ENCODE results near the gene DBNL.

The DBNL gene

GRCh38 chr7:44100458-44101302, 56.2 kb downstream of the DBNL start:
- no peak for DNase-seq

GRCh38 chr7:44101303-44101965, 56.9 kb downstream of the DBNL start:
- DNase-seq: no peak

- no peak for DNase-seq
Measured at GRCh38 chr7:44101966-44102845, 57.7 kb downstream of the DBNL start.

- DNase-seq: no peak
Measured at GRCh38 chr7:44102846-44103565, 58.5 kb downstream of the DBNL start.

- no peak for DNase-seq
Measured at GRCh38 chr7:44103566-44103922, 59.0 kb downstream of the DBNL start.

GRCh38 chr7:44103923-44104859, 59.7 kb downstream of the DBNL start, which contains the start of gene AEBP1:
TSS of gene AEBP1 (plus strand) at chr7:44104345. CDS start at chr7:44104666, 321 bp downstream.
- DNase-seq: no peak

- DNase-seq: no peak
Measured at GRCh38 chr7:44104860-44105771, 60.6 kb downstream of the DBNL start.

GRCh38 chr7:44105832-44106231, 61.3 kb downstream of the DBNL start:
- no peak for DNase-seq

- DNase-seq: no peak
Measured at GRCh38 chr7:44106311-44107065, 62.0 kb downstream of the DBNL start.

- DNase-seq: no peak
Measured at GRCh38 chr7:44107116-44107960, 62.8 kb downstream of the DBNL start.

- DNase-seq: no peak
Measured at GRCh38 chr7:44107961-44108767, 63.7 kb downstream of the DBNL start.

GRCh38 chr7:44108768-44109750, 64.6 kb downstream of the DBNL start:
- no peak for DNase-seq

- no peak for DNase-seq
Measured at GRCh38 chr7:44109991-44110390, 65.5 kb downstream of the DBNL start.

- no peak for DNase-seq
Measured at GRCh38 chr7:44110719-44111635, 66.5 kb downstream of the DBNL start.
